BE2C (cell line): ENCODE results near the gene BOK.
"Not testable (repeated sequence)": the region's sequence is repeated elsewhere in the genome, so short reads cannot be mapped to it uniquely, and the experiment has no call there.

Experiments used
- DNase-seq: peaks from one replicate; pipeline ENCODE4 v3.0.0-alpha.2; 2020
- H3K27me3 ChIP-seq: fragments of 250-450 bp; sonication (Bioruptor Pico); 2 replicates; pipeline ENCODE4 v1.5.1; 2020; ENCODE audit warnings: mild to moderate bottlenecking
- H3K36me3 ChIP-seq: fragments of 250-450 bp; sonication (Bioruptor Pico); 2 replicates; pipeline ENCODE4 v1.5.1; 2020; ENCODE audit warnings: mild to moderate bottlenecking
- H3K4me1 ChIP-seq: fragments of 250-450 bp; sonication (Bioruptor Pico); 2 replicates; pipeline ENCODE4 v1.5.1; 2020
- H3K4me3 ChIP-seq: 2 replicates; pipeline ENCODE4 v1.5.1; 2011; ENCODE audit warnings: low read depth, low read length
- H3K9me3 ChIP-seq: fragments of 250-450 bp; sonication (Bioruptor Pico); 2 replicates; pipeline ENCODE4 v1.5.1; 2020
- TF ChIP-seq, protein P1 (sequence below): IDR thresholded peaks from 2 replicates; pipeline ENCODE4 v1.5.1; 2012; ENCODE audit warnings: mild to moderate bottlenecking, low read depth, low read length

Gene BOK

DNA sequence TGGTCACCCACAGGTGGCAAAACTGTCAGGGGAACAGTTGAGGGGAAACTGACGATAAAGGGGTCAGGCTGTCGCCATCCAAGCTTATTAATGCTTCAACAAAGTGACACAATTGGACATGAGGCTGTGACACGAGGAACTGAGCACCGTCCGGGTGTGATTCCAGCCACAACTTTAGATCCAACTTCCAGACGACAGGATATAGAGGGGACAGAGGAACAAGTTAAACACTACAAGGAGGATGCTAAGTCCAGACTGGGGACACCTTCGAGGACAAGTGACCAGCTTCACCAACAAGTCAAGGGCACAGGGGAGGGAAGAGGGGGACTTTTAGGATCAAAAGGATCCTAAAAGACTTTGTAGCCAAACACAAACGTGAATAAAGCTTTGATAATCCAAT, 23.8 kb downstream of the BOK start:
- peaks cover 45% of the 10 kb centered on the region for H3K36me3 ChIP-seq
- no peaks in the 10 kb centered on the region for H3K27me3 ChIP-seq
- H3K4me3 ChIP-seq: no peak overlapping the region
- no peak for DNase-seq
- 0 out of 2 replicates have a peak, but pooled peaks cover 2% of the 10 kb centered on the region for H3K9me3 ChIP-seq
- H3K4me1 ChIP-seq: no peaks in the 10 kb centered on the region
- TF ChIP-seq, protein P1, sequence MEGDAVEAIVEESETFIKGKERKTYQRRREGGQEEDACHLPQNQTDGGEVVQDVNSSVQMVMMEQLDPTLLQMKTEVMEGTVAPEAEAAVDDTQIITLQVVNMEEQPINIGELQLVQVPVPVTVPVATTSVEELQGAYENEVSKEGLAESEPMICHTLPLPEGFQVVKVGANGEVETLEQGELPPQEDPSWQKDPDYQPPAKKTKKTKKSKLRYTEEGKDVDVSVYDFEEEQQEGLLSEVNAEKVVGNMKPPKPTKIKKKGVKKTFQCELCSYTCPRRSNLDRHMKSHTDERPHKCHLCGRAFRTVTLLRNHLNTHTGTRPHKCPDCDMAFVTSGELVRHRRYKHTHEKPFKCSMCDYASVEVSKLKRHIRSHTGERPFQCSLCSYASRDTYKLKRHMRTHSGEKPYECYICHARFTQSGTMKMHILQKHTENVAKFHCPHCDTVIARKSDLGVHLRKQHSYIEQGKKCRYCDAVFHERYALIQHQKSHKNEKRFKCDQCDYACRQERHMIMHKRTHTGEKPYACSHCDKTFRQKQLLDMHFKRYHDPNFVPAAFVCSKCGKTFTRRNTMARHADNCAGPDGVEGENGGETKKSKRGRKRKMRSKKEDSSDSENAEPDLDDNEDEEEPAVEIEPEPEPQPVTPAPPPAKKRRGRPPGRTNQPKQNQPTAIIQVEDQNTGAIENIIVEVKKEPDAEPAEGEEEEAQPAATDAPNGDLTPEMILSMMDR: no peak

DNA sequence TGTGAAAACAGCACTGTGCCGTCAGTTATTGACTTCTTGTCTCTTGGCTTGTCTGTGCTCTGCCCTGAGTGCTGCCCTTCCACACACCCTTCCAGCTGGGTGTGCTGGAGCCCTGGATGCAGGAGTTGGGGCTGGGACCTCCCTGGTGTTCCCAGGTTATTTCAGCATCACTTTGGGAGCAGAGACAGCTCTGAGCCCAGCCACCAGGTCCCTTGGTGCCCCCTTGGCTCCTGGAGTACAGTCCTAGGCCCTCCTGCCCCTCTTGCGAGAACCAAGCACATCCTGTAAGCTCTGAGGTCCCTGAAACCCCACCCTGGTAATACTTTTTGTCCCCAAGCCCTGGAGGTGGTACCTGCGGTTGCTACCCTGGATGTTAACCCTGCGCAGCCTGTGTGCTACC, 24.3 kb downstream of the BOK start:
- Histone ChIP-seq H3K9me3 (0 out of 2 replicates have a peak, but pooled peaks cover 2% of the 10 kb centered on the region), H3K4me3 (no peak overlapping the region), H3K4me1 (no peaks in the 10 kb centered on the region), H3K27me3 (no peaks in the 10 kb centered on the region), H3K36me3 (peaks cover 45% of the 10 kb centered on the region)
- TF ChIP-seq, protein P1: no peak
- no peak for DNase-seq

DNA sequence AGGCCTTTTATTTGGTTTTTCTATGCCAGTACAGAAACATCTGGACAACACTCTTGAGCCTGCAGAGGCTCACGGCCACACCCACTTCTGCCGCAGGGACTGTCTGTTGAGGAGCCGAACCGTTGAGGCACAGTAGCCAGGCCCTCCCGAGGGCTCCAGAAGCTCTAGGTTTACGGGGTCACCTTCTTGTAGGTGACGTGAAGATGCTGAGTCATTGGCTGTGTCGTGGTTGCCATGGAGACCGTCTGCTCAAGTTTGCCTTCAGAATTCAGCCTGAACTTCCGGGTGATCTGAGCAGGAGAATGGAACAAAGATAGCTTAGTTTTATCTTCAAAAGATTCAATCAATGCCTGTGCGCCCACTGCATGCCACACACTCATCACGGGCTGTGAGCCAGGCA, 25.9 kb downstream of the BOK start:
- DNase-seq: no peak
- H3K4me3 ChIP-seq: no peak overlapping the region
- H3K36me3 ChIP-seq: peaks cover 46% of the 10 kb centered on the region
- H3K9me3 ChIP-seq: 0 out of 2 replicates have a peak, but pooled peaks cover 2% of the 10 kb centered on the region
- TF ChIP-seq, protein P1: no peak
- no peaks in the 10 kb centered on the region for H3K27me3 ChIP-seq
- no peaks in the 10 kb centered on the region for H3K4me1 ChIP-seq

GRCh38 chr2:241586564-241587264, 28.2 kb downstream of the BOK start:
- peaks cover 42% of the 10 kb centered on the region for H3K36me3 ChIP-seq
- H3K4me1 ChIP-seq: no peaks in the 10 kb centered on the region
- H3K27me3 ChIP-seq: no peaks in the 10 kb centered on the region
- TF ChIP-seq, protein P1: no peak
- no peak overlapping the region for H3K4me3 ChIP-seq
- no peak for DNase-seq
- 0 out of 2 replicates have a peak, but pooled peaks cover 2% of the 10 kb centered on the region for H3K9me3 ChIP-seq

GRCh38 chr2:241589863-241590262, 31.3 kb downstream of the BOK start:
- H3K36me3 ChIP-seq: peaks cover 29% of the 10 kb centered on the region
- not testable (repeated sequence) for H3K9me3 ChIP-seq, H3K27me3 ChIP-seq, DNase-seq, H3K4me3 ChIP-seq, H3K4me1 ChIP-seq

DNA sequence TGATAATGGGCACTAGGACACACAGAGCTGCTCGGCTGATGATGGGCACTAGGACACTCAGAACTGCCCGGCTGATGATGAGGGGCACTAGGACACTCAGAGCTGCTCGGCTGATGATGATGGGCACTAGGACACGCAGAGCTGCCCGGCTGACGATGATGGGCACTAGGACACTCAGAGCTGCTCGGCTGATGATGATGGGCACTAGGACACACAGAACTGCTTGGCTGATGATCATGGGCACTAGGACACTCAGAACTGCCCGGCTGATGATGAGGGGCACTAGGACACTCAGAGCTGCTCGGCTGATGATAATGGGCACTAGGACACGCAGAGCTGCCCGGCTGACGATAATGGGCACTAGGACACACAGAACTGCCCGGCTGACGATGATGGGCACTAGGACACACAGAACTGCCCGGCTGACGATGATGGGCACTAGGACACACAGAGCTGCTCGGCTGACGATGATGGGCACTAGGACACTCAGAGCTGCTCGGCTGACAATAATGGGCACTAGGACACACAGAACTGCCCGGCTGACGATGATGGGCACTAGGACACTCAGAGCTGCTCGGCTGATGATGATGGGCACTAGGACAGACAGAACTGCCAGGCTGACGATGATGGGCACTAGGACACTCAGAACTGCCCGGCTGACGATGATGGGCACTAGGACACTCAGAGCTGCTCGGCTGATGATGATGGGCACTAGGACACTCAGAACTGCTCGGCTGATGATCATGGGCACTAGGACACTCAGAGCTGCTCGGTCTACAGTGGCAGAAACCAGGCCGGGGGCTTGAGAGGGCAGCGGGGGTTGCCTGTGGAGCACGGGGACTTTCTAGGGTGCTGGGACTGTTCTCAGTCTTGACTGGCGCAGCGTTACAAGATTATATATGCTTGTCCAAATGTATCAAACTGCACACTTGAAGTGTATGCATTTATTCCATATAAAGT, 32.2 kb downstream of the BOK start:
- peaks cover 25% of the 10 kb centered on the region for H3K36me3 ChIP-seq
- not testable (repeated sequence) for H3K9me3 ChIP-seq

More for the DNA sequence above, 32.2 kb downstream of the BOK start:
- not testable (repeated sequence) for H3K4me3 ChIP-seq, H3K4me1 ChIP-seq, H3K27me3 ChIP-seq, DNase-seq
